Bronchial epithelial cell (primary cell): ENCODE data around the gene GLIS1. TPM values are rescaled to one million over a fixed set of nuclear protein-coding genes. Genes with fewer than 3 reads are reported as not detected.

Source experiments
- DNase-seq: peaks from one replicate; pipeline ENCODE4 v3.0.0-alpha.2; 2010; ENCODE audit warnings: low read depth
- FAIRE-seq: peaks from 2 replicates; lab custom pipeline; 2011; peaks lifted over from hg19 to GRCh38; lab: Jason Lieb, UNC
- H3K27me3 ChIP-seq: 2 replicates; pipeline ENCODE4 v1.5.1; 2011; ENCODE audit warnings: low read length; ENCODE audit not compliant: control insufficient read depth, insufficient read depth
- H3K36me3 ChIP-seq: 2 replicates; pipeline ENCODE4 v1.5.1; 2011; ENCODE audit warnings: low read length; ENCODE audit not compliant: control insufficient read depth, insufficient read depth
- H3K4me3 ChIP-seq: 2 replicates; pipeline ENCODE4 v1.5.1; 2011; ENCODE audit warnings: mild to moderate bottlenecking, low read depth, low read length, control low read depth
- total RNA-seq: library from RNA; depleted of rRNA; stranded (reverse); fragments of >200 nt; gene quantifications from 2 replicates; pipeline ENCODE4 v1.2.1, GENCODE V29; 2014
- TF ChIP-seq, protein P1 (sequence below): IDR thresholded peaks from 2 replicates; pipeline ENCODE4 v1.5.1; 2011; ENCODE audit warnings: mild to moderate bottlenecking, moderate library complexity, low read length, control low read depth, inconsistent platforms; ENCODE audit not compliant: insufficient read depth, severe bottlenecking

Gene GLIS1
- total RNA-seq, 1 donor from 2014 or later: under 0.01 TPM

DNA sequence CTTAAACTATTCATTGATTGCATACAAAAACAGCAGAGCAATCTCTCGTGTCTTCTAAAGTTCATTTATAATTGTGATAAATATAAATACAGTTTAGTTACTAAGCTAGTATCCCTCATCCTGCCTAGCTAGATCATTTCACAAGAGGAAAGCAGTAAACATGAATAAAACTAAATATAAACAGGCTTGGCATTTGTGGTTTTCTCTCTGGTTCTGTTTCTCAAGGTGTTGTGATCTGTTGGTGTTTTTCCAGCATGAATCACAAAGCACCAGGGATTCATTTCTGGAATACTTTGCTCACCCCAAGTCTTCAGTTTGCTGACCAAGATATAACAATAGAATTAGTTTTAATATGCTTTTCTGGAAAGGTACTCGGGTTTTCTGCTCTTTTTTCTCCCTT, 32.7 kb upstream of the GLIS1 start:
- FAIRE-seq (no peak), DNase-seq (peak; percentile 70)
- Histone ChIP-seq H3K36me3 (no peaks in the 10 kb centered on the region), H3K4me3 (no peak overlapping the region), H3K27me3 (no peaks in the 10 kb centered on the region)
- TF ChIP-seq, protein P1, sequence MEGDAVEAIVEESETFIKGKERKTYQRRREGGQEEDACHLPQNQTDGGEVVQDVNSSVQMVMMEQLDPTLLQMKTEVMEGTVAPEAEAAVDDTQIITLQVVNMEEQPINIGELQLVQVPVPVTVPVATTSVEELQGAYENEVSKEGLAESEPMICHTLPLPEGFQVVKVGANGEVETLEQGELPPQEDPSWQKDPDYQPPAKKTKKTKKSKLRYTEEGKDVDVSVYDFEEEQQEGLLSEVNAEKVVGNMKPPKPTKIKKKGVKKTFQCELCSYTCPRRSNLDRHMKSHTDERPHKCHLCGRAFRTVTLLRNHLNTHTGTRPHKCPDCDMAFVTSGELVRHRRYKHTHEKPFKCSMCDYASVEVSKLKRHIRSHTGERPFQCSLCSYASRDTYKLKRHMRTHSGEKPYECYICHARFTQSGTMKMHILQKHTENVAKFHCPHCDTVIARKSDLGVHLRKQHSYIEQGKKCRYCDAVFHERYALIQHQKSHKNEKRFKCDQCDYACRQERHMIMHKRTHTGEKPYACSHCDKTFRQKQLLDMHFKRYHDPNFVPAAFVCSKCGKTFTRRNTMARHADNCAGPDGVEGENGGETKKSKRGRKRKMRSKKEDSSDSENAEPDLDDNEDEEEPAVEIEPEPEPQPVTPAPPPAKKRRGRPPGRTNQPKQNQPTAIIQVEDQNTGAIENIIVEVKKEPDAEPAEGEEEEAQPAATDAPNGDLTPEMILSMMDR: no peak

DNA sequence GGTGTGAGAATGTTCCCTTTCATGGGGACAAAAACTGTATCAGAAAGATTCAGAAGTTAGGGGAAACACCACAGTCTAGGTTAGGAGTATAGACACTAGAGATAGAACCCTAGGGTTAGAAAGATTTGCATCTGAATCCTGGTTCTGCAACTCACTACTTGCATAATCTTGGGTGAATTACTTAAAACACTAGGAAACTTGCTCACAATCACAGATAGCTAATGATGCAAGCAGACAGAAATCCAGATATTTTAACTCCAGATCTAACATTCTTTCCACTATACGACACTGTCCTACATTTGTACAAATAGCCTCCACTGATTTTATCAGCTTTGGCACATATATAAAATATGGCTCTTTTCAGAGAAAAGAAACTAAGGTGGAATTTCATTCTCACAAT, 30.8 kb upstream of the GLIS1 start:
- Histone ChIP-seq H3K36me3 (no peaks in the 10 kb centered on the region), H3K4me3 (no peak overlapping the region), H3K27me3 (no peaks in the 10 kb centered on the region)
- TF ChIP-seq, protein P1: no peak
- no peak for DNase-seq
- FAIRE-seq: no peak

DNA sequence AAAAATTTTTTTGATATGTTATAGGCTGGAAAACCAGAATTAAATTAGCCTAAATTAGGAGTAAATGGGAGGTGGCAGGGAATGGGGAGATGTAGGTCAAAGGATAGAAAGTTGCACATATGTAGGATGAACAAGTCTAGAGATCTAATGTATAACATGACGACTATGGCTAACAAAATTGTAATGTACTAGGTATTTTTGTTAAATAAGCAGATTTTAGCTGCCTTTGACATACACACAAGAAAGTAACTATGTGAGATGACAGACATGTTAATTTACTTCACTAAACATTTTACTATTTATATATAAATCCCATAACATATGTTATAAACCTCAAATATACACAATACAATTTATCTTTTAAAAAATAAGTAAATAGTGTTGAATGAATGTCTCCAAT, 30.2 kb upstream of the GLIS1 start:
- FAIRE-seq (no peak), DNase-seq (no peak)
- H3K27me3 ChIP-seq: no peaks in the 10 kb centered on the region
- H3K4me3 ChIP-seq: no peak overlapping the region
- H3K36me3 ChIP-seq: no peaks in the 10 kb centered on the region
- TF ChIP-seq, protein P1: no peak

DNA sequence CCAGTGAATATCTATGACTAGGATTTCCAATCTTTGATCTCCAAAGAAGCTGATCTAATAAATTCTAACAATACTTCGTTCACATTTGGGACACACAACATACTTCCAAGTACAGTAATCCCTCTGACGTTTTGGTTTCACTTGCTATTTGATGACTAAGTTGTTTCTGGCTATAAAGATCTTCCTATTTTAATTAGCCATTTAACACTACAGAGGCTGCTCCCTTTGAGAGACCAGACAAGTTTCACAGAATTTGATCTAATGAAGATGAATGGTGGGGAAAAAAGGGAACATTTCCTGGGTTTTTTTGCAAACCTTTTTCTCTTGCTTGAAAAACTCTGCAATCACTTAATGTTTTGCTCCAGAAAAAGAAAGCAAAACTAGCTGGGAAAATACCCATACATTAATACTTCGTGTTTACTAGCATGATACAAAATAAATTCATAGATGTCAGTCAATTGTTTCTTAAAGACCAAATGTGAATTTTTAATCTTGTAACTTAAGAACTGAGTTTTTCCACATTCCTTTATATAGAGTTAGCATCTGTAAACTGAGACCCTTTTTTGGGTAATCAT, 28.0 kb upstream of the GLIS1 start:
- DNase-seq (peak; percentile 61), FAIRE-seq (no peak)
- TF ChIP-seq, protein P1: no peak
- H3K4me3 ChIP-seq: no peak overlapping the region
- no peaks in the 10 kb centered on the region for H3K27me3 ChIP-seq
- H3K36me3 ChIP-seq: no peaks in the 10 kb centered on the region

DNA sequence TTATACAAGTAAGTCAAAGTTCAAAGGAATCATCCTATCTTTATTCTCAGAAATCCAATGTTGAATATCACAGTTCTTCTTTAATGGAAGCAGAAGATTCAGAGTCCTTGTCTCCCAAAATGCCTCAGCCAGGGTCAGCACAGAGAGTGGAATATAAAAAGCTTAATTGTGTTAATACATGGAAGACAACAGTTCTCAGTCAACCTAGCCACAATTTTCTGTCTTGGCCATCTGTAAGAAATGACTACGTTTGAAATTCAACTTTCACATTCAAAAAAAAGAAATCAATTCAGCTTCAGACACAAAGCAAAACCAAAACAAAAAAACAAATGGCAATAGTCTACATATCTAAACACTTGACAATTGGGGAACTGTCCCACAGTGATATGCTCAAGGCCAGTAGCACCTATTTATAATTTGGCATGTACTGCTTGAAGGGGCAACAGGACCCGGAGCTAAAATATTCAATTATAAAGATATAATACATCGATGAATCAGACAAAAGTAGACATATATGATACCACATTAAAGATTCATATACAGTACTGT, 27.3 kb upstream of the GLIS1 start:
- no peak for FAIRE-seq
- Histone ChIP-seq H3K4me3 (no peak overlapping the region), H3K36me3 (no peaks in the 10 kb centered on the region), H3K27me3 (no peaks in the 10 kb centered on the region)
- no peak for DNase-seq
- TF ChIP-seq, protein P1: no peak

DNA sequence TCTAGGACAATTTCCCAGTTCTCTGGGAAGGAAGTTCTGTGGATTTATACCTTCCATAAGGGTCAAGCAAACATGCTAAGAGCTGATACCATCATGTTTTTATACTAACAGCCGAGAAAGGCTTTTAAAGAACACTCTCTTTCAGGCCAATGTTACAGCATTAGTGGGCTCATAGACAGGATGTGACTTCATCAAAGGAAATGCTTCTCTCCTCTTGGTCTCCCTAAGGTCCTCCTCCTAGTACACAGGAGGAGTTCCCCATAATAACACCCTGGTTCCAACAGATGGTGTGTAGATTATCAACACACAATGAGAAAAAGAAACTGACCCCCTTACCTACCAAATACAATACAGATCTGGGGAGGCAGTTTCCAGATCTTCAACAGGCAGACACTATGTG, 26.7 kb upstream of the GLIS1 start:
- TF ChIP-seq, protein P1: no peak
- DNase-seq: peak; percentile 26
- no peak for FAIRE-seq

More for the DNA sequence above, 26.7 kb upstream of the GLIS1 start:
- no peaks in the 10 kb centered on the region for H3K36me3 ChIP-seq
- no peaks in the 10 kb centered on the region for H3K27me3 ChIP-seq
- no peak overlapping the region for H3K4me3 ChIP-seq
